CD4-positive, alpha-beta T cell treated with Interleukin-2 at 100 ng/mL for 4 hours (primary cell): ENCODE results near the gene PCDHB9.
"Not testable (repeated sequence)": the region's sequence is repeated elsewhere in the genome, so short reads cannot be mapped to it uniquely, and the experiment has no call there.

Experiments
- DNase-seq: peaks from one replicate; pipeline ENCODE4 v3.0.0-alpha.2; 2020; ENCODE audit warnings: low spot score

PCDHB9 gene

DNA sequence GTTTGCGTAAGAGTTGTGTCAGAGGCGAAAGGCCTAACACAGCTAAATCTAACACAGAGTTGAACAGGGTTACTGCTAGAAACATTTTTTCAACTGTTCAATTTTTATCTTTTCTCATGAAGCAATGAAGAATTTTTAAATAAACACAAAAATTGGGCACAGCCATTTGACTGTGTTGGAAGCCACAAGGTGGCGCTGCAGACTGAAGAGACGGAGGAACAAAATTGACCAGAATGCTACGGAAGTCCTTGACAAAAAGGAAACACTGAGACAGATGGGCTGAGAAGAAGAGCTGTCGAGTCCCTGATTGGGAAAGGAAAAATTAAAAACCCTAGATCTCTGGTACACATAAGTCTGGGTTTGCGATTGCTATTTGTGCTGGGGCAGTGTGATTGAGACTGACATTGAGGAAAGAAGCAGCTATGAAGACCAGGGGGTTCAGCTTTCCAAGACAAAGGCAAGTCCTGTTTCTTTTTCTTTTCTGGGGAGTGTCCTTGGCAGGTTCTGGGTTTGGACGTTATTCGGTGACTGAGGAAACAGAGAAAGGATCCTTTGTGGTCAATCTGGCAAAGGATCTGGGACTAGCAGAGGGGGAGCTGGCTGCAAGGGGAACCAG, at the start of gene PCDHB9:
Gene PCDHB9, plus strand, starts transcription at position 265 of the 616 bp plus-strand sequence. Its CDS starts 158 bp downstream, at position 423.
- DNase-seq = peak; percentile 26

DNA sequence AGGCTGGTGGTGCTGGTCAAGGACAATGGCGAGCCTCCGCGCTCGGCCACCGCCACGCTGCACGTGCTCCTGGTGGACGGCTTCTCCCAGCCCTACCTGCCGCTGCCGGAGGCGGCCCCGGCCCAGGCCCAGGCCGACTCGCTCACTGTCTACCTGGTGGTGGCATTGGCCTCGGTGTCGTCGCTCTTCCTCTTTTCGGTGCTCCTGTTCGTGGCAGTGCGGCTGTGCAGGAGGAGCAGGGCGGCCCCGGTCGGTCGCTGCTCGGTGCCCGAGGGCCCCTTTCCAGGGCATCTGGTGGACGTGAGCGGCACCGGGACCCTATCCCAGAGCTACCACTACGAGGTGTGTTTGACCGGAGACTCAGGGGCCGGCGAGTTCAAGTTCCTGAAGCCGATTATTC, 49.6 kb upstream of the PCDHB9 start:
- DNase-seq = not testable (repeated sequence)

DNA sequence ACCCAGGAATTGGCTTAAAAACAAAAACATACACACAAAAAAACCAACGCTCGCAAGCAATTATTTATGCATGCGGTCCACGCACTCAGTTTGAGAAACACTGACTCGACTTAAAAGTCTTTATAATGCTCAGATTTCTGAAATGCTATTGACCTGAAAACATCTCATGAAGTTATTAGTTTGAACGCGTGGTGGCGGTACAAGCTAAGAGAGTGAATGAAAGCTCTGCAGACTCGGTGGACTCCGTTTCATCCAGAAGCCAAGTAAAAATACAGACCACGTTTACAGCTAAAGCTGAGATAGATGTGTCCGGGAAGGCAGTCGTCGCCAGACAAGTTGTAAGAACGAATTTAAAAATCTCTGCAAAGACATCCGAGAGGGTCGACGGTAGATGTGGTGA, 37.1 kb upstream of the PCDHB9 start, which contains the start of gene PCDHB6:
Gene PCDHB6, plus strand, starts transcription at position 246 of the 400 bp plus-strand sequence. CDS start 201 bp downstream, outside the sequence.
- no peak for DNase-seq

DNA sequence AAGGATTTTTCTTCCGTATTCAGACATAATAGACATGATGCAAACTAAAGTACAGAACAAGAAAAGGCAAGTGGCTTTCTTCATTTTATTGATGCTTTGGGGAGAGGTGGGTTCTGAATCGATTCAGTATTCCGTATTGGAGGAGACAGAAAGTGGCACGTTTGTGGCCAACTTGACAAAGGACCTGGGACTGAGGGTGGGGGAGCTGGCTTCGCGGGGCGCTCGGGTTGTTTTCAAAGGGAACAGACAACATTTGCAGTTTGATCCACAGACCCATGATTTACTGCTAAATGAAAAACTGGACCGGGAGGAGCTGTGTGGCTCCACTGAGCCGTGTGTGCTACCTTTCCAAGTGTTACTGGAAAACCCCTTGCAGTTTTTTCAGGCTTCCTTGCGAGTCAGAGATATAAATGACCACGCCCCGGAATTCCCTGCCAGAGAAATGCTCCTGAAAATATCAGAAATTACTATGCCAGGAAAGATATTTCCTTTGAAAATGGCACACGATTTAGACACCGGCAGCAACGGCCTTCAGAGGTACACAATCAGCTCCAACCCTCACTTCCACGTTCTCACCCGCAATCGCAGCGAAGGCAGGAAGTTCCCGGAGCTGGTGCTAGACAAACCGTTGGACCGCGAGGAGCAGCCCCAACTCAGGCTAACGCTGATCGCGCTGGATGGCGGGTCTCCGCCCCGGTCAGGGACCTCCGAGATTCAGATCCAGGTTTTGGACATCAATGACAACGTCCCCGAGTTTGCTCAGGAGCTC, 36.6 kb upstream of the PCDHB9 start:
- no peak for DNase-seq

DNA sequence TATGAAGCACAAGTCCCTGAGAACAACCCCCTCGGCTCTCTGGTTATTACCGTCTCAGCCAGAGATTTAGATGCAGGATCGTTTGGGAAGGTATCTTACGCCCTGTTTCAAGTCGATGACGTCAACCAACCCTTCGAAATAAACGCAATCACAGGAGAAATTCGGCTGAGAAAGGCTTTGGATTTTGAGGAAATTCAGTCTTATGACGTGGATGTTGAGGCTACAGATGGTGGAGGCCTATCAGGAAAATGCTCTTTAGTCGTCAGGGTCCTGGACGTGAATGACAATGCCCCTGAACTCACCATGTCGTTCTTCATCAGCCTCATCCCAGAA, 36.0 kb upstream of the PCDHB9 start:
- no peak for DNase-seq

DNA sequence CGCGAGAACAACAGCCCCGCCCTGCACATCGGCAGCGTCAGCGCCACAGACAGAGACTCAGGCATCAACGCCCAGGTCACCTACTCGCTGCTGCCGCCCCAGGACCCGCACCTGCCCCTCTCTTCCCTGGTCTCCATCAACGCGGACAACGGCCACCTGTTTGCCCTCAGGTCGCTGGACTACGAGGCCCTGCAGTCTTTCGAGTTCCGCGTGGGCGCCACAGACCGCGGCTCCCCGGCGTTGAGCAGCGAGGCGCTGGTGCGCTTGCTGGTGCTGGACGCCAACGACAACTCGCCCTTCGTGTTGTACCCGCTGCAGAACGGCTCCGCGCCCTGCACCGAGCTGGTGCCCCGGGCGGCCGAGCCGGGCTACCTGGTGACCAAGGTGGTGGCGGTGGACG, 35.3 kb upstream of the PCDHB9 start:
- not testable (repeated sequence) for DNase-seq

DNA sequence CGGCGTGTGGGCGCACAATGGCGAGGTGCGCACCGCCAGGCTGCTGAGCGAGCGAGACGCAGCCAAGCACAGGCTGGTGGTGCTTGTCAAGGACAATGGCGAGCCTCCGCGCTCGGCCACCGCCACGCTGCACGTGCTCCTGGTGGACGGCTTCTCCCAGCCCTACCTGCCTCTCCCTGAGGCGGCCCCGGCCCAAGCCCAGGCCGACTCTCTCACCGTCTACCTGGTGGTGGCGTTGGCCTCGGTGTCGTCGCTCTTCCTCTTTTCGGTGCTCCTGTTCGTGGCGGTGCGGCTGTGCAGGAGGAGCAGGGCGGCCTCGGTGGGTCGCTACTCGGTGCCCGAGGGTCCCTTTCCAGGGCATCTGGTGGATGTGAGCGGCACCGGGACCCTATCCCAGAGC, 34.9 kb upstream of the PCDHB9 start:
- DNase-seq = not testable (repeated sequence)

DNA sequence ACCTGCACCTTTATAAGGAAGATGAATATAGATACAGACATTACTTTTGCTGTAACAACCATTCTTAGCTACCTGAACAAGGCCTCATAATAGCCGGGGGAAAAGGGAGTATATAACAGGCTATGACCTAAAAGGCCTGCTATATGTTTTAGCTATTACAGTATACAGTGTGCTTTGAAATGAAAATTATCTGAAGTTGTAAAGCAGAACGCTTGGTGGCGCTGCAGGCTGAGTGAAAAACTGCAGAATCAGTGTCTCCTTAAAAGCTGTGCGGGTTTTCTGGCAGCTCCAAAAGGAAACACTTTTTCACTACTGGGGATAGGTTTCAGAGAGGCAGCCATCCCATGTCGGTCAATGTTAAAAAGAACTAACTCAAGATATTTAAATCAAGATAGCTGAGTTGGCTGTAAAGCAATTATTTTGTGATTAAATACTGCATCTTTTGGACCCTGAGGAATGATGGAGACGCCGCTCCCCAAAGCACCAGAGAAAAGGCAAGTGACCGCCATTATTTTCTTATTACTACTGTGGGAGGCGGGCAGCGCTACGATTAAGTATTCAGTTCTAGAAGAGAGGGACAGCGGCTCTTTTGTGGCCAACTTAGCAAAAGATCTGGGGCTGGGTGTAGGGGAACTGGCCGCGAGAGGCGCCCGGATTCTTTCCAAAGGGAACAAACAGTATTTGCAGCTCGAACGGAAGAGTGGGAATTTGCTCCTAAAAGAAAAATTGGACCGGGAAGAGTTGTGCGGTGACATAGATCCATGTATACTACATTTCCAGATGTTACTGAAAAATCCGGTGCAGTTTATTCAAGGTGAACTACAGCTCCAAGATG, 31.2 kb upstream of the PCDHB9 start:
- DNase-seq = no peak

DNA sequence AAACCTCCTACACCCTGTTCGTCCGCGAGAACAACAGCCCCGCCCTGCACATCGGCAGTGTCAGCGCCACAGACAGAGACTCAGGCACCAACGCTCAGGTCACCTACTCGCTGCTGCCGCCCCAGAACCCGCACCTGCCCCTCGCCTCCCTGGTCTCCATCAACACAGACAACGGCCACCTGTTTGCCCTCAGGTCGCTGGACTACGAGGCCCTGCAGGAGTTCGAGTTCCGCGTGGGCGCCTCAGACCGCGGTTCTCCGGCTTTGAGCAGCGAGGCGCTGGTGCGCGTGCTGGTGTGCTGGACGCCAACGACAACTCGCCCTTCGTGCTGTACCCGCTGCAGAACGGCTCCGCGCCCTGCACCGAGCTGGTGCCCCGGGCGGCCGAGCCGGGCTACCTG, 29.6 kb upstream of the PCDHB9 start:
- DNase-seq = not testable (repeated sequence)

DNA sequence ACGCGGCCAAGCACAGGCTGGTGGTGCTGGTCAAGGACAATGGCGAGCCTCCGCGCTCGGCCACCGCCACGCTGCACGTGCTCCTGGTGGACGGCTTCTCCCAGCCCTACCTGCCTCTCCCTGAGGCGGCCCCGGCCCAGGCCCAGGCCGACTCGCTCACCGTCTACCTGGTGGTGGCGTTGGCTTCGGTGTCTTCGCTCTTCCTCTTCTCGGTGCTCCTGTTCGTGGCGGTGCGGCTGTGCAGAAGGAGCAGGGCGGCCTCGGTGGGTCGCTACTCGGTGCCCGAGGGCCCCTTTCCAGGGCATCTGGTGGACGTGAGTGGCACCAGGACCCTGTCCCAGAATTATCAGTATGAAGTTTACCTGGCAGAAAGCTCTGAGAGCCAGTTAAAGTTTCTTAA, 29.1 kb upstream of the PCDHB9 start:
- DNase-seq = not testable (repeated sequence)

DNA sequence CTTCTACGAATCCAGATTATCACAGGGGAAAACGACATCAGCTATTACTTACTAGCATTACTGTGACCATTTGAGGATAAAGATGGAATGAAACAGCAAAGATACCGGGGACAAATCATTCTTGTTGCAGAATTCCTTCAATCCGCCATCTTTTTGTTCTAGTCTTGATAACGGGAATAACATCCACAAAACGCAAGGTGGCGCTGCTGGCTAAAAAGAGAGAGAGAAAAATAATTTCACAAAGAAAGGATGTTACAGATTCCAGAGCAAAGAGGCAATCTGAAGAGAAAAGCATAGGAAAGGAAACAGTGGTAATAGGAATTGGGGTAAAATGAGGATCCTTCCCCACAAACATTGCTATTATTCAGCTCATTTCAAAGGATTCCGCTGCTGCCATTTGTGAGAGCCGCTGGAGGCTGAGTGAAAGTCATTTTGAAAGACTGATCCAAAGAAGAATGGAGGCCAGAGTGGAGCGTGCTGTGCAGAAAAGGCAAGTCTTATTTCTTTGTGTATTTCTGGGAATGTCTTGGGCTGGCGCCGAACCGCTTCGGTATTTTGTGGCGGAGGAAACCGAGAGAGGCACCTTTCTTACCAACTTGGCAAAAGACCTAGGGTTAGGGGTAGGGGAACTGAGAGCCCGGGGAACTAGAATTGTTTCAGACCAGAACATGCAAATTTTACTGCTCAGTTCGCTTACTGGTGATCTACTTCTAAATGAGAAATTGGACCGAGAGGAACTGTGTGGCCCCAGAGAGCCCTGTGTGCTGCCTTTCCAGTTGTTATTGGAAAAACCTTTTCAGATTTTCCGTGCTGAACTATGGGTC, 14.4 kb upstream of the PCDHB9 start, which contains the start of gene PCDHB7:
Gene PCDHB7, plus strand, starts transcription at position 264 of the 824 bp plus-strand sequence. Its CDS starts 192 bp downstream, at position 456.
- peak; percentile 14 for DNase-seq

DNA sequence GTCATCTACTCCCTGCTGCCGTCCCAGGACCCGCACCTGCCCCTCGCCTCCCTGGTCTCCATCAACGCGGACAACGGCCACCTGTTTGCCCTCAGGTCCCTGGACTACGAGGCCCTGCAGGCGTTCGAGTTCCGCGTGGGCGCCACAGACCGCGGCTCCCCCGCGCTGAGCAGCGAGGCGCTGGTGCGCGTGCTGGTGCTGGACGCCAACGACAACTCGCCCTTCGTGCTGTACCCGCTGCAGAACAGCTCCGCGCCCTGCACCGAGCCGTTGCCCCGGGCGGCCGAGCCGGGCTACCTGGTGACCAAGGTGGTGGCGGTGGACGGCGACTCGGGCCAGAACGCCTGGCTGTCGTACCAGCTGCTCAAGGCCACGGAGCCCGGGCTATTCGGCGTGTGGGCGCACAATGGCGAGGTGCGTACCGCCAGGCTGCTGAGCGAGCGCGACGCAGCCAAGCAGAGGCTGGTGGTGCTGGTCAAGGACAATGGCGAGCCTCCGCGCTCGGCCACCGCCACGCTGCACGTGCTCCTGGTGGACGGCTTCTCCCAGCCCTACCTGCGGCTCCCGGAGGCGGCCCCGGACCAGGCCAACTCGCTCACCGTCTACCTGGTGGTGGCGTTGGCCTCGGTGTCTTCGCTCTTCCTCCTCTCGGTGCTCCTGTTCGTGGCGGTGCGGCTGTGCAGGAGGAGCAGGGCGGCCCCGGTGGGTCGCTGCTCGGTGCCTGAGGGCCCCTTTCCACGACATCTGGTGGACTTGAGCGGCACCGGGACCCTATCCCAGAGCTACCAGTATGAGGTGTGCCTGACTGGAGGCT, 12.5 kb upstream of the PCDHB9 start:
- not testable (repeated sequence) for DNase-seq

DNA sequence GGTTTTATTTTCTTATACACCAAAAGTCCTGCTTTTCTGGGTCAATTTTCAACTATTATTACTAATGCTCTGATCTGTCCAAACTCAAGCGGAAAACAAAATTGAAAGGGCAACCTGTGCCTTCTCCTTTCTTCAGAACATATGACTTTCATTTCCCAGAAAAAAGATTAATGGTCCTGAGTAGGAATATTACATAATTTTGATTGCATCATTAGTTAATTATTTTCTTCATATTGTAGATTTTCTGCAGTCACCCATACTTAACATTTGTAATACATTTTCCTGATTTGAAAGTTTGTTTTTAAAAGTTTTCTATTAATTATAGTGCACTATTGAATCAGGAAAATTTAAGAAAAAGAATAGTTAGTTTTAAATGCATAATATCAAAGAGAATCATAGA, 11.0 kb upstream of the PCDHB9 start:
- no peak for DNase-seq

DNA sequence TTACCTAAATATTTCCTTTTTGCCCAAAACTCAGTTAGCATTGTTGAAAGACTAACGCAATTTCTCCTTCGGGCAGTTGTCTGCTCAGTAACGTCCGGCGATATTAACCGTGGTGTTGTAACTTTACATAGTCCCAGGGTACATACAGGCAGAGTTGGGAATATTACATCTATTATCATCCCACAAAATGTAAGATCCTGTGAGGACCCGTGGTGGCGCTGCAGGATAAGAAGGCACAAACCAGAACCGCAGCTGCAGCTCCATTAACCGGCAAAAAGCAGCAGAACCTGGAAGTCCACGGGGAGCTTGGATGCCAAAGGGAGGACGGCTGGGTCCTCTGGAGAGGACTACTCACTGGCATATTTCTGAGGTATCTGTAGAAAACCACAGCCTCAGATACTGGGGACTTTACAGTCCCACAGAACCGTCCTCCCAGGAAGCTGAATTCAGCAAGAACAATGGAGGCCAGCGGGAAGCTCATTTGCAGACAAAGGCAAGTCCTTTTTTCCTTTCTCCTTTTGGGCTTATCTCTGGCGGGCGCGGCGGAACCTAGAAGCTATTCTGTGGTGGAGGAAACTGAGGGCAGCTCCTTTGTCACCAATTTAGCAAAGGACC, 9.3 kb upstream of the PCDHB9 start, which contains the start of gene PCDHB8:
Gene PCDHB8, plus strand, starts transcription at position 214 of the 615 bp plus-strand sequence. Its CDS starts 245 bp downstream, at position 459.
- not testable (repeated sequence) for DNase-seq

DNA sequence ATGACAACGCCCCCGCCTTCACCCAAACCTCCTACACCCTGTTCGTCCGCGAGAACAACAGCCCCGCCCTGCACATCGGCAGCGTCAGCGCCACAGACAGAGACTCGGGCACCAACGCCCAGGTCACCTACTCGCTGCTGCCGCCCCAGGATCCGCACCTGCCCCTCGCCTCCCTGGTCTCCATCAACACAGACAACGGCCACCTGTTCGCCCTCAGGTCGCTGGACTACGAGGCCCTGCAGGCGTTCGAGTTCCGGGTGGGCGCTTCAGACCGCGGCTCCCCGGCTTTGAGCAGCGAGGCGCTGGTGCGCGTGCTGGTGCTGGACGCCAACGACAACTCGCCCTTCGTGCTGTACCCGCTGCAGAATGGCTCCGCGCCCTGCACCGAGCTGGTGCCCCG, 7.6 kb upstream of the PCDHB9 start:
- DNase-seq = not testable (repeated sequence)

DNA sequence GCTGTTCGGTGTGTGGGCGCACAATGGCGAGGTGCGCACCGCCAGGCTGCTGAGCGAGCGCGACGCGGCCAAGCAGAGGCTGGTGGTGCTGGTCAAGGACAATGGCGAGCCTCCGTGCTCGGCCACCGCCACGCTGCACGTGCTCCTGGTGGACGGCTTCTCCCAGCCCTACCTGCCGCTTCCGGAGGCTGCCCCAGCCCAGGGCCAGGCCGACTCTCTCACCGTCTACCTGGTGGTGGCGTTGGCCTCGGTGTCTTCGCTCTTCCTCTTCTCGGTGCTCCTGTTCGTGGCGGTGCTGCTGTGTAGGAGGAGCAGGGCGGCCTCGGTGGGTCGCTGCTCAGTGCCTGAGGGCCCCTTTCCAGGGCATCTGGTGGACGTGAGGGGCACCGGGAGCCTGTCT, 7.1 kb upstream of the PCDHB9 start:
- DNase-seq = not testable (repeated sequence)

DNA sequence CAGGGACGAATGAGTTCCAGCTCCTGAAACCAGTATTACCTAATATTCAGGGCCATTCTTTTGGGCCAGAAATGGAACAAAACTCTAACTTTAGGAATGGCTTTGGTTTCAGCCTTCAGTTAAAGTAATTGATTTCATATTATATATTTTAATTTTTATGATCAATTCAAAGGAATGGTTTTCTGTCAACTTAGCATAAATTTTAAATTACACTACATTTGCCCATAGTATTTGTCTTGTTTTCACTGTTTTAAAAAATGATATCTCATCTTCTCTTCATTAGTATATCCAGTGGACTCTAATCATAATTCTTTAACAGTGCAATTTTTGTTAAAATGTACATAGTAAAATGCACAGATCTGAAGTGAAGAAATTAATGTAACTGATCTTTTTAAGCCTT, 6.6 kb upstream of the PCDHB9 start:
- DNase-seq = no peak

DNA sequence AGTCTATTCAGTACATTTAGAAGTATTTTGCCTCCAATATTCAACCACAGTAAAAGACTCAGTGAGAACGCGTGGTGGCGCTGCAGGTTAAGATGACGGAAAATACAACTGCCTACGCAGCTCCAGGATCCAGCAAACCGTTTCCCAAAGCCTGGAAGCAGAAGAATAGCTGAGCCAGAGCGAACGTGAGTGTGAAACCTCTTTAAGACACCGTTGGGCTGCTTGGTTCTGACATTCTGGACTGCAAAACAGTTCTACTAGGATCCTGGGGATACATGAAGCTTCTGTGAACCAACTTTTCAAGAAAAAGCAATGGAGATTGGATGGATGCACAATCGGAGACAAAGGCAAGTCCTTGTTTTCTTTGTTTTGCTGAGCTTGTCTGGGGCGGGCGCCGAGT, 4.7 kb upstream of the PCDHB9 start, which contains the start of gene PCDHB16:
Gene PCDHB16, plus strand, starts transcription at position 140 of the 400 bp plus-strand sequence. Its CDS starts 173 bp downstream, at position 313.
- no peak for DNase-seq

DNA sequence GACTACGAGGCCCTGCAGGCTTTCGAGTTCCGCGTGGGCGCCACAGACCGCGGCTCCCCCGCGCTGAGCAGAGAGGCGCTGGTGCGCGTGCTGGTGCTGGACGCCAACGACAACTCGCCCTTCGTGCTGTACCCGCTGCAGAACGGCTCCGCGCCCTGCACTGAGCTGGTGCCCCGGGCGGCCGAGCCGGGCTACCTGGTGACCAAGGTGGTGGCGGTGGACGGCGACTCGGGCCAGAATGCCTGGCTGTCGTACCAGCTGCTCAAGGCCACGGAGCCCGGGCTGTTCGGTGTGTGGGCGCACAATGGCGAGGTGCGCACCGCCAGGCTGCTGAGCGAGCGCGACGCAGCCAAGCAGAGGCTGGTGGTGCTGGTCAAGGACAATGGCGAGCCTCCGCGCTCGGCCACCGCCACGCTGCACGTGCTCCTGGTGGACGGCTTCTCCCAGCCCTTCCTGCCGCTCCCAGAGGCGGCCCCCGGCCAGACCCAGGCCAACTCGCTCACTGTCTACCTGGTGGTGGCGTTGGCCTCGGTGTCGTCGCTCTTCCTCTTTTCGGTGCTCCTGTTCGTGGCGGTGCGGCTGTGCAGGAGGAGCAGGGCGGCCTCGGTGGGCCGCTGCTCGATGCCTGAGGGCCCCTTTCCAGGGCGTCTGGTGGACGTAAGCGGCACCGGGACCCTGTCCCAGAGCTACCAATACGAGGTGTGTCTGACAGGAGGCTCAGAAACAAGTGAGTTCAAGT, 2.7 kb upstream of the PCDHB9 start:
- not testable (repeated sequence) for DNase-seq
